HCT116 (cell line): ENCODE data around the gene MOB3B.

Experiments
- CTCF ChIP-seq, 3 experiments: fragments of 200-600 bp in 1 of 3; sonication (generic) in 1 of 3; IDR thresholded peaks in 2 of 3; conservative IDR thresholded peaks in 1 of 3; 2 replicates each; pipeline ENCODE4 v1.5.1; 2012 to 2017; ENCODE audit warnings: low read depth in 2 of 3, low read length in 2 of 3, antibody characterized with exemption in 1 of 3, borderline replicate concordance in 1 of 3, control low read depth in 1 of 3, mild to moderate bottlenecking in 1 of 3, mixed read lengths in 1 of 3, mixed run types in 1 of 3, moderate library complexity in 1 of 3; ENCODE audit not compliant: insufficient read depth in 1 of 3
- EZH2 ChIP-seq: fragments of 200-600 bp; sonication (generic); IDR thresholded peaks from 2 replicates; pipeline ENCODE4 v1.6.1; 2017; ENCODE audit warnings: antibody characterized with exemption, mixed run types
- EZH2phosphoT487 ChIP-seq: fragments of 200-600 bp; IDR thresholded peaks from 2 replicates; pipeline ENCODE4 v1.6.1; 2018; ENCODE audit warnings: antibody characterized with exemption, borderline replicate concordance
- FOSL1 ChIP-seq: IDR thresholded peaks from 2 replicates; pipeline ENCODE4 v1.6.1; 2012; ENCODE audit warnings: low read depth
- POLR2A ChIP-seq: IDR thresholded peaks from 2 replicates; pipeline ENCODE4 v1.7.0; 2011; ENCODE audit warnings: borderline replicate concordance; ENCODE audit not compliant: insufficient read depth, insufficient read length; ENCODE audit errors: extremely low read depth
- POLR2AphosphoS5 ChIP-seq: IDR thresholded peaks from 2 replicates; pipeline ENCODE4 v1.6.1; 2011; ENCODE audit warnings: mild to moderate bottlenecking, low read depth, low read length, moderate library complexity
- REST ChIP-seq: IDR thresholded peaks from 2 replicates; pipeline ENCODE4 v1.6.1; 2012; ENCODE audit warnings: low read depth
- SIN3A ChIP-seq: IDR thresholded peaks from 2 replicates; pipeline ENCODE4 v1.6.1; 2012; ENCODE audit warnings: low read depth
- SP1 ChIP-seq: IDR thresholded peaks from 2 replicates; pipeline ENCODE4 v1.6.1; 2012; ENCODE audit warnings: low read depth
- YY1 ChIP-seq: IDR thresholded peaks from 2 replicates; pipeline ENCODE4 v1.6.1; 2011; ENCODE audit warnings: low read length, low read depth, moderate library complexity, mild to moderate bottlenecking; ENCODE audit not compliant: insufficient replicate concordance; ENCODE audit errors: extremely low read depth
- ZNF274 ChIP-seq: fragments of 200-500 bp; sonication (Bioruptor generic); IDR thresholded peaks from 2 replicates; pipeline ENCODE4 v1.6.1; 2014; ENCODE audit warnings: mild to moderate bottlenecking, low read depth, low read length, inconsistent platforms
- TF ChIP-seq, protein P1 (sequence below): IDR thresholded peaks from 2 replicates; pipeline ENCODE4 v1.6.1; 2012

DNA sequence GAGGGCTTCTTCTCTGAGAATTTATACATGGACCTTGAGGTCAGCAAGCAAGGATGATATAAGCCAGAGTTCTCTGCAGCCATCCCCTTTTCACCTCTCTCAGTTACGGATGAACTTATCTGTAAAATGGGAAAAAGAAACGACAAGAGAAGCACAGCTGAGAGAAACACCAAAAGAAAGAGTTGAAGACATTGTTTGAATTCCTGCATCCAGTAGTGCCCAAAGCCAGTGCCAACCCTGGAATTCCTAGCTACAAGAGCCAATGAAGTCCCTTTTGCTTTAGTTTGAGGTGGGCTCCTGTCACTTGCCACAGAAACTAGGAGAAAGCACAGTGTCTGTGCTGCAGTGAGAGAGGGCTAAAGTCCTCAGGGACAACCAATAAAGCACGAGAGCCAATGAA, 6.6 kb upstream of the MOB3B start:
- no peak for TF ChIP-seq EZH2phosphoT487
- no peak for TF ChIP-seq CTCF (IDR thresholded peaks at IDR 0.05 in 2 of 3, conservative IDR thresholded peaks at IDR 0.05 in 1 of 3; ENCODE audit: borderline replicate concordance in 1 of 3, insufficient read depth in 1 of 3, low read depth in 2 of 3, low read length in 2 of 3)
- no peak for TF ChIP-seq SP1
- TF ChIP-seq ZNF274, result no peak
- TF ChIP-seq REST, result no peak
- no peak for TF ChIP-seq POLR2A
- TF ChIP-seq FOSL1, result no peak
- no peak for TF ChIP-seq EZH2
- TF ChIP-seq, protein P1, sequence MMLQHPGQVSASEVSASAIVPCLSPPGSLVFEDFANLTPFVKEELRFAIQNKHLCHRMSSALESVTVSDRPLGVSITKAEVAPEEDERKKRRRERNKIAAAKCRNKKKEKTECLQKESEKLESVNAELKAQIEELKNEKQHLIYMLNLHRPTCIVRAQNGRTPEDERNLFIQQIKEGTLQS, result no peak
- no peak for TF ChIP-seq SIN3A
- TF ChIP-seq POLR2AphosphoS5, result no peak
- no peak for TF ChIP-seq YY1
